ENCODE results near the gene OR2S2. TPM values are rescaled to one million over a fixed set of nuclear protein-coding genes. Genes with fewer than 3 reads are reported as not detected.

Gene OR2S2
- total RNA-seq, 1 donor from 2014 or later: not detected

DNA sequence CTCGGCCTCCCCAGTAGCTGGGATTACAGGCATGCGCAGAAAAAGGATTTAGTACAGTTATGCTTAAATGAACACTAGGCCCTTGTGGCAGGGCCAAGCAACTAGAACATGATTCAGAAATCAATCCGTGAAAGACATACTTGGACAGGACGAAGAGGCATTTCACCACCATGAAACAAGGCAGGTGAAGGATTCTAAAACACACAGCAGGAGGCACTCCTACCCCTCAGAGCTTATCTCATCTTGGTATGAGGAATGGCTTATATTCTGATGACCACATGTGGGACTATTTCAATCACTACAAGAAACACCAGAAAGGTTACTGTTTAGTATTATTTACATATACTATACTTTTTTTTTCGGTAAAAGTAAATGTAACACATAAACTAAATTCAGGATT lies 15.7 kb downstream of the OR2S2 start:
- intact Hi-C loops (cut with micrococcal nuclease): no loop called here

DNA sequence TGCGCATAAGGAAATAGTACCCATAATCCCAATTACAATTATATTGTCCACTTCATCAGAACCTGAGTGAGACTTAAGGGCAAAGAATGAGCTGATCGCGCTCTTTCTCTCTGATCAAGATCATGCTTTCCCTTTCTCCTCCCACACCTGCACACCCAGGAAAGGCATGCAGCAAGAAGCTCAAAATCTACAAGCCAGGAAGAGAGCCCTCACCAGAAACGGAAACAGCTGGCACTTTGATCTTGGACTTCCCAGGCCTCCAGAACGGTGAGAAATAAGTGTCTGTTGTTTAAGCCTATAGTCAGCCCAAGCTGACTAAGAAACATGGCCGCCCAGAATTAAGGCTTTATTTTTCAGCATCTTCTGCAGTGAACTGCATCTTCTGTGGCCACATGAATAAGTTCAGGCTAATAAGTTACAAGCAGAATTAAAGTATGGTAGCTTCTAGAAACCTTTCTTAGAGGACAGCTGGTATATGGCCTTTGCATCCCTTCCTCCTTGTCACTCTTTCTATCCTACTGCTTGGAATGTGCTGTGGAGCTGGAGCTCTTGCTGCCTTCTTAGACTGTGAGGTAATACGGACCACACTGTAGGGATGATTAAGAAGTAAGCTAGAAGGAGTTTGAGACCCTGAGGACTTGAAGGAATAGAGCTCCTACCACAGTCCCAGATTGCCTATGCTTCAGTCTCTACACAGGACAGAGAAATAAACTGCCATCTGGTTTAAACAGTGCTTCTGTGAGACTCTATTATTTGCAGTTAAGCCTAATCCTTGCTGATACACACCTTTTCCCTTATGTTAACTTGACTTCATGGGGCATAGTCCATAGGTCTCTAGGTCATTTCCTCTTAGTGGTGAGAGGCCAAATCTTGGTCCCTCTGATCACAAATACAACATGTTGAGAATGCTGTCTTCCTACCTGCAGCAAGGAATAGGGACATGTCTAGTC lies 17.2 kb downstream of the OR2S2 start:
- TF ChIP-seq, protein P1, sequence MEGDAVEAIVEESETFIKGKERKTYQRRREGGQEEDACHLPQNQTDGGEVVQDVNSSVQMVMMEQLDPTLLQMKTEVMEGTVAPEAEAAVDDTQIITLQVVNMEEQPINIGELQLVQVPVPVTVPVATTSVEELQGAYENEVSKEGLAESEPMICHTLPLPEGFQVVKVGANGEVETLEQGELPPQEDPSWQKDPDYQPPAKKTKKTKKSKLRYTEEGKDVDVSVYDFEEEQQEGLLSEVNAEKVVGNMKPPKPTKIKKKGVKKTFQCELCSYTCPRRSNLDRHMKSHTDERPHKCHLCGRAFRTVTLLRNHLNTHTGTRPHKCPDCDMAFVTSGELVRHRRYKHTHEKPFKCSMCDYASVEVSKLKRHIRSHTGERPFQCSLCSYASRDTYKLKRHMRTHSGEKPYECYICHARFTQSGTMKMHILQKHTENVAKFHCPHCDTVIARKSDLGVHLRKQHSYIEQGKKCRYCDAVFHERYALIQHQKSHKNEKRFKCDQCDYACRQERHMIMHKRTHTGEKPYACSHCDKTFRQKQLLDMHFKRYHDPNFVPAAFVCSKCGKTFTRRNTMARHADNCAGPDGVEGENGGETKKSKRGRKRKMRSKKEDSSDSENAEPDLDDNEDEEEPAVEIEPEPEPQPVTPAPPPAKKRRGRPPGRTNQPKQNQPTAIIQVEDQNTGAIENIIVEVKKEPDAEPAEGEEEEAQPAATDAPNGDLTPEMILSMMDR (IDR thresholded peaks at IDR 0.05; ENCODE audit: borderline replicate concordance): no peak
- intact Hi-C loops (cut with micrococcal nuclease): no loop called here
- H3K4me1 ChIP-seq: peaks cover 18% of the 10 kb centered on the region
- H3K27me3 ChIP-seq (ENCODE audit: low read depth): no peaks in the 10 kb centered on the region
- DNase-seq: no peak
- H3K27ac ChIP-seq (replicated peaks): peak overlapping the region; percentile 2
- no peaks in the 10 kb centered on the region for H3K36me3 ChIP-seq
- H3K4me3 ChIP-seq: no peak overlapping the region
- H3K9me3 ChIP-seq (replicated peaks): no peaks in the 10 kb centered on the region

More for the DNA sequence above, 15.7 kb downstream of the OR2S2 start:
- TF ChIP-seq, protein P1 (IDR thresholded peaks at IDR 0.05; ENCODE audit: borderline replicate concordance): no peak
- Histone ChIP-seq H3K4me3 (no peak overlapping the region), H3K4me1 (peaks cover 28% of the 10 kb centered on the region), H3K27me3 (ENCODE audit: low read depth) (no peaks in the 10 kb centered on the region), H3K36me3 (no peaks in the 10 kb centered on the region), H3K27ac (replicated peaks) (no peak overlapping the region), H3K9me3 (replicated peaks) (no peaks in the 10 kb centered on the region)
- no peak for DNase-seq

DNA sequence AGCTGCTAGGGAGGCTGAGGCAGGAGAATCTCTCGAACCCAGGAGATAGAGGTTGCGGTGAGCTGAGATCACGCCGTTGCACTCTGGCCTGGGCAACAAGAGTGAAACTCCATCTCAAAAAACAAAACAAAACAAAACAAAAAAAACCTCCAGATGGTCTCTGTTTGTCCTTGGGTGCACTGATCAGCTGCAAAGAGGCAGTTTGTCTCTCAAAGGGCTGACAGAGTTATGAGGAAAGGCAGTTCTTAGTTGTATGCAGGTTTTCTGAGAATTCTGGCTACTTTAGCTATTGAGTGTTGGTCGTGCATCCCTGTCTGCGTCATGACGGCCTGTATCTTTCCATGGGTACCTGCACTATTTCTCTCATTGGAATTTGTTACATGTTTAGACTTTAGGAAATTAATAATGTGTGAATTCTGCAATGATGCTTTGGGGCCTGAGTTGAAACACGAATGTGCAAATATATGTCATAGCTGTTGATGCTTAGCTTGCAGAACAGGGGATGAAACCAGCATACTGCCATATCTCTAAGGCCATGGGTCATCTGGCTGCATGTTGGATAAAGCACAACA lies 18.2 kb downstream of the OR2S2 start:
- Histone ChIP-seq H3K4me3 (no peak overlapping the region), H3K4me1 (peaks cover 8% of the 10 kb centered on the region), H3K27ac (replicated peaks) (no peak overlapping the region), H3K36me3 (no peaks in the 10 kb centered on the region), H3K27me3 (ENCODE audit: low read depth) (no peaks in the 10 kb centered on the region), H3K9me3 (replicated peaks) (no peaks in the 10 kb centered on the region)
- TF ChIP-seq, protein P1 (IDR thresholded peaks at IDR 0.05; ENCODE audit: borderline replicate concordance): no peak
- intact Hi-C loops (cut with micrococcal nuclease): no loop called here
- DNase-seq: no peak

DNA sequence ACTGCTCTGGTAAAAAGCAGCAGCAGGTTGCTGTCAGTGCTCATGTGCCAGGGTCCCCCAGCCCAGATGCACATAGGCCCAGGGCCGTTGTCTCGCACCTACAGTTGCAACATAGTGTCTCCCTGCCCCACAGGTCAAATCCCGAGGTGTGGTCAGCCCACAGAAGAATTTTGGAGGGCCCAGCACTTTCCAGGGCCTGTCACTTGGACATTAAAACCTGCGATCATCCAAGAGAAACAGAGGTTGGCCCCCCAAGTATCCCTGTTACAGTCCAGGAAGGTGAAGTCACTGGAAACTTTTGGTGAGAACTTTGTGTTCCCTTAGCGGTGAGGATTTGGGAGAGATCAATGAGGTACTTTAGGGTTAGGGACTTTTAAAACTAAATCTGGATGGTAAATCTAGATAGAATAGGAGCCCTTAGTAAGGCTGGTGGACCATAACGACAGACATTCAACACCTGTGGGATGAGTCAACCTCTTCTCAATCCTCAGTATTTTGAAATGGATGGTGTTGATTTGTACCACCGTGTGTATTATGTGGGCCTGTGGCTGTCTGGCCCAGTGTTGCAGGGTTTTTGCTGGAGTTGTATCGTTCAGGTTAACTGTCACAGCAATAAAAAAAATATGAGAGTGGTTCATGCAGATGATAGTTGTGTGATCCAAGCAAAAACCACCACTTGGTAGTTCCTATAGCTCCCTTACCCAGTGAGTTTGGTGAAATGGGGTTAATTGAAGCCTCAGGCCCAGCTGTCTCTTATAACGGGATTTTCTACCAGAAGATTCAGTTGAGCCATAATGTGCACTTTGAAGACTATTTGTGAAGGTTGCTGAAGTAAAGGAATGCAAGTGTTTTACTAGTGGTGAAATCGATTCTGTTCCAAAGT lies 19.2 kb downstream of the OR2S2 start:
- H3K9me3 ChIP-seq (replicated peaks): no peaks in the 10 kb centered on the region
- H3K27ac ChIP-seq (replicated peaks): no peak overlapping the region
- H3K36me3 ChIP-seq: no peaks in the 10 kb centered on the region
- no peak overlapping the region for H3K4me3 ChIP-seq
- intact Hi-C loops (cut with micrococcal nuclease): no loop called here
- no peaks in the 10 kb centered on the region for H3K27me3 ChIP-seq (ENCODE audit: low read depth)
- TF ChIP-seq, protein P1 (IDR thresholded peaks at IDR 0.05; ENCODE audit: borderline replicate concordance): no peak
- no peak for DNase-seq
- no peaks in the 10 kb centered on the region for H3K4me1 ChIP-seq

DNA sequence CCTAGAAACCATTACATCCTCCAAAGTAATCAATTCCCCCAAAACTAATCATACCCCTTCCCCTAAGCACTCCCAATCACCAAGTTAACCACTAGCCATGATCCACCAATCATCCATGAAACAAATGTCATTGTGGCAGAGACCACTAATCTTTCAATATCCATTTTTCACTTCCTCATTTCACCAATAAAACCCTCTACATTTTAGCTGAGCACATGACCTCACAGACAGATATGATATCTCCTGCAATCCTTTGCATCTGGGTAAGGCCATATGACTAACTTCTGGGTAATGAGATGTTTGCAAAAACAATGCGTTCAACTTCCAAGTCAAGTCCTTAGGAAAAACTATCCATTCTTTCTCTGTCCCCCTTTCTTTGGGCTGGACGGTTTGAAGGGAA lies 20.7 kb downstream of the OR2S2 start:
- H3K36me3 ChIP-seq: no peaks in the 10 kb centered on the region
- intact Hi-C loops (cut with micrococcal nuclease): no loop called here
- no peak for DNase-seq
- no peak overlapping the region for H3K27ac ChIP-seq (replicated peaks)
- H3K27me3 ChIP-seq (ENCODE audit: low read depth): no peaks in the 10 kb centered on the region
- H3K4me3 ChIP-seq: no peak overlapping the region
- H3K9me3 ChIP-seq (replicated peaks): no peaks in the 10 kb centered on the region
- H3K4me1 ChIP-seq: no peaks in the 10 kb centered on the region
- TF ChIP-seq, protein P1 (IDR thresholded peaks at IDR 0.05; ENCODE audit: borderline replicate concordance): no peak

Data from left ventricle myocardium inferior (tissue), 1 donor.